ENCODE results near the gene OLFML1. TPM values are rescaled to one million over a fixed set of nuclear protein-coding genes. Genes with fewer than 3 reads are reported as not detected.

Gene OLFML1
- total and polyA plus RNA-seq, 2 of the 13 experiments (the other 11 are each of a cell fraction or from before 2014, with no cell fraction given) = 0.89 to 0.90 TPM

DNA sequence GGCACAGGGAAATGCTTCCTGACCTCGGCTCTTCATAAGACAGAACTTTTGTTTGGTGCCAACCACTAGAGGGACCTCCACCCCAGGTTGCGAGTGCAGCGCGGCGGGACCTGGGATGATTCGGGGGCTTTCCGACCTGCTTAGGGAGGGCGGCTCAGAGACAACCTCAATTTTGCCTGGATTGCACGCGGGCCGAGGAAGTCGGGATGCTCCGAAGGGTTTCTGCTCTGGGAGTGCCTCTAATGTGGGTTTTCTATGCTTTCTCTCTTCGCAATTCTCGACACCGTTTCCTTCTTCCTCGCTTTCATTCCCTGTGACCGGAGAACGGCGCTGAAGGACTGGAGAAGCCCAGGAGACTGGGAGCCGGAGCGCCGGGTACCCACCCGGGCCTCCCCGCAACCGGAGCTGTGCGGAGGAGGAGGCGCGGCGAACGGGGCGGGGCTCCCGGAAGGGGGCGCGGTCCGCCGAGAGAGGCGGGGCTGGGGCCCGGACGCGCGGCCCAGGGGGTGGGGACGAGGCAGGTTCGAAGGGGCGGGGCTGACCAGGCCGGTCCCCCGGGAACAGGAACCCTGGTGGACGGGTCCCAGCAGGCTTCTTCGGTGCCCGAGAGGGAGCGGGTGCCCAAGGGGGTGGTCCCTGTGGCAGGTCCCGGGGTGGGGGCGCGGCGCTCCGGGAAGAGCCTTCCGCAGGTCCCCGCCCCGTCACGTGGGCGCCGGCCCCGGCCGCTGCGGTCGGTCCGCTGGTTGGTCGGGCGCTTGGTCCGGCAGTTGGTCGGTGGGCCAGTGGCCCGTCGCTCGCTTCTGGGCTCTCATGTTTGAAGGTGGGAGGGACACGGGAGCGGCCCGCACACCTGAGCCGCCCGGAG is 28.2 kb downstream of the OLFML1 start, which contains the start of gene PPFIBP2 (continued):
- TF ChIP-seq ZNF687 (CRISPR knock-in tag; IDR thresholded peaks at IDR 0.05) (peak; percentile 77; the same call in 1 of the 2 replicates), KDM2A (CRISPR knock-in tag; IDR thresholded peaks at IDR 0.05; ENCODE audit: borderline replicate concordance, low read depth) (0 out of 2 replicates have a peak, but pooled peaks have one; percentile 30), CBX2 (IDR thresholded peaks at IDR 0.05; ENCODE audit: low read depth, low read length) (no peak), CBX2 (CRISPR knock-in tag; IDR thresholded peaks at IDR 0.05; ENCODE audit: low read depth) (no peak), ZNF816 (CRISPR knock-in tag; IDR thresholded peaks at IDR 0.05; ENCODE audit: borderline replicate concordance) (0 out of 2 replicates have a peak, but pooled peaks have one; percentile 22), WIZ (CRISPR knock-in tag; IDR thresholded peaks at IDR 0.05) (no peak), ZBTB25 (CRISPR knock-in tag; IDR thresholded peaks at IDR 0.05) (peak; percentile 9; the same call in 1 of the 2 replicates), ZSCAN22 (CRISPR knock-in tag; IDR thresholded peaks at IDR 0.05) (no peak), XBP1 (CRISPR knock-in tag; IDR thresholded peaks at IDR 0.05) (peak; percentile 26; the same call in 1 of the 2 replicates), ZMYM4 (CRISPR knock-in tag; IDR thresholded peaks at IDR 0.05) (0 out of 2 replicates have a peak, but pooled peaks have one; percentile 2)
- TF ChIP-seq, protein P1, sequence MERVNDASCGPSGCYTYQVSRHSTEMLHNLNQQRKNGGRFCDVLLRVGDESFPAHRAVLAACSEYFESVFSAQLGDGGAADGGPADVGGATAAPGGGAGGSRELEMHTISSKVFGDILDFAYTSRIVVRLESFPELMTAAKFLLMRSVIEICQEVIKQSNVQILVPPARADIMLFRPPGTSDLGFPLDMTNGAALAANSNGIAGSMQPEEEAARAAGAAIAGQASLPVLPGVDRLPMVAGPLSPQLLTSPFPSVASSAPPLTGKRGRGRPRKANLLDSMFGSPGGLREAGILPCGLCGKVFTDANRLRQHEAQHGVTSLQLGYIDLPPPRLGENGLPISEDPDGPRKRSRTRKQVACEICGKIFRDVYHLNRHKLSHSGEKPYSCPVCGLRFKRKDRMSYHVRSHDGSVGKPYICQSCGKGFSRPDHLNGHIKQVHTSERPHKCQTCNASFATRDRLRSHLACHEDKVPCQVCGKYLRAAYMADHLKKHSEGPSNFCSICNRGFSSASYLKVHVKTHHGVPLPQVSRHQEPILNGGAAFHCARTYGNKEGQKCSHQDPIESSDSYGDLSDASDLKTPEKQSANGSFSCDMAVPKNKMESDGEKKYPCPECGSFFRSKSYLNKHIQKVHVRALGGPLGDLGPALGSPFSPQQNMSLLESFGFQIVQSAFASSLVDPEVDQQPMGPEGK (CRISPR knock-in tag; IDR thresholded peaks at IDR 0.05) = peak; percentile 35; the same call in 1 of the 2 replicates

All from HepG2 (cell line).